ENCODE data around the gene DPT. TPM values are rescaled to one million over a fixed set of nuclear protein-coding genes. Genes with fewer than 3 reads are reported as not detected.

Gene DPT
- total RNA-seq, 1 donor from 2014 or later = 202 TPM

- no peak for DNase-seq (ENCODE audit: low spot score)
These were observed 28.3 kb downstream of the DPT start for GRCh38 chr1:168700575-168701268.

GRCh38 chr1:168698453-168698852 is 30.6 kb downstream of the DPT start:
- DNase-seq (ENCODE audit: low spot score) = no peak

- DNase-seq (ENCODE audit: low spot score) = no peak
These were observed 31.5 kb downstream of the DPT start for GRCh38 chr1:168697356-168698126.

GRCh38 chr1:168696125-168696760 is 32.8 kb downstream of the DPT start:
- peak; percentile 5 for DNase-seq (ENCODE audit: low spot score)

GRCh38 chr1:168693872-168694238 is 35.2 kb downstream of the DPT start:
- no peak for DNase-seq (ENCODE audit: low spot score)

- DNase-seq (ENCODE audit: low spot score) = no peak
These were observed 35.7 kb downstream of the DPT start for GRCh38 chr1:168693197-168693871.

GRCh38 chr1:168692472-168692871 is 36.5 kb downstream of the DPT start:
- no peak for DNase-seq (ENCODE audit: low spot score)

- DNase-seq (ENCODE audit: low spot score) = no peak
These were observed 37.5 kb downstream of the DPT start for GRCh38 chr1:168691541-168691940.

GRCh38 chr1:168689726-168690602 is 39.0 kb downstream of the DPT start:
- peak; percentile 58 for DNase-seq (ENCODE audit: low spot score)

GRCh38 chr1:168689327-168689657 is 39.7 kb downstream of the DPT start:
- no peak for DNase-seq (ENCODE audit: low spot score)

- DNase-seq (ENCODE audit: low spot score) = no peak
These were observed 40.2 kb downstream of the DPT start for GRCh38 chr1:168688644-168689326.

- DNase-seq (ENCODE audit: low spot score) = no peak
These were observed 41.2 kb downstream of the DPT start for GRCh38 chr1:168687816-168688215.

- no peak for DNase-seq (ENCODE audit: low spot score)
These were observed 42.3 kb downstream of the DPT start for GRCh38 chr1:168686666-168687065.

GRCh38 chr1:168683871-168684270 is 45.1 kb downstream of the DPT start:
- no peak for DNase-seq (ENCODE audit: low spot score)

- no peak for DNase-seq (ENCODE audit: low spot score)
These were observed 52.1 kb downstream of the DPT start for GRCh38 chr1:168676861-168677260.

GRCh38 chr1:168676029-168676812 is 52.8 kb downstream of the DPT start:
- DNase-seq (ENCODE audit: low spot score) = no peak

GRCh38 chr1:168673974-168674683 is 54.9 kb downstream of the DPT start:
- DNase-seq (ENCODE audit: low spot score) = no peak

- no peak for DNase-seq (ENCODE audit: low spot score)
These were observed 56.7 kb downstream of the DPT start for GRCh38 chr1:168672278-168672677.

- no peak for DNase-seq (ENCODE audit: low spot score)
These were observed 57.2 kb downstream of the DPT start for GRCh38 chr1:168671782-168672181.

Data from umbilical cord (tissue), 2 donors.